ENCODE results near the gene CDH4. TPM values are rescaled to one million over a fixed set of nuclear protein-coding genes. Genes with fewer than 3 reads are reported as not detected.

Gene CDH4
- total and polyA plus RNA-seq, 2 of the 8 experiments (the other 6 are each of a cell fraction or from before 2014, with no cell fraction given): 4.3 to 7.9 TPM

GRCh38 chr20:61682114-61682995 lies 430.3 kb downstream of the CDH4 start:
- WGBS, 2 experiments (ENCODE audit: extremely low coverage in 1 of 2, insufficient coverage in 1 of 2, insufficient read length in 1 of 2, insufficient replicate concordance in 2 of 2, low coverage in 1 of 2, low lambda C conversion rate in 2 of 2, missing lambda C conversion rate in 1 of 2): 79% methylated on average over 4 of the region's 5 CpGs; no CpG with 5 or more reads in 1 of the 2 experiments
- TF ChIP-seq EGR1 (IDR thresholded peaks at IDR 0.05; ENCODE audit: borderline replicate concordance, low read depth, low read length) (no peak), CBX5 (IDR thresholded peaks at IDR 0.05; ENCODE audit: low read depth, low read length) (no peak), CHD2 (IDR thresholded peaks at IDR 0.05; ENCODE audit: low read length) (no peak), RNF2 (IDR thresholded peaks at IDR 0.05; ENCODE audit: borderline replicate concordance, low read depth, low read length, missing control alignments, poor library complexity, severe bottlenecking) (no peak)

More at GRCh38 chr20:61682114-61682995, 430.3 kb downstream of the CDH4 start:
- H3K36me3 ChIP-seq (ENCODE audit: control insufficient read depth in 2 of 4, insufficient read depth in 4 of 4, low read length in 3 of 4): no peaks in the 10 kb centered on the region
- no peak overlapping the region for H3K4me2 ChIP-seq (ENCODE audit: insufficient read depth in 1 of 2, low read depth in 2 of 2, low read length in 2 of 2)
- H3K79me1 ChIP-seq (ENCODE audit: low read depth, low read length): no peaks in the 10 kb centered on the region
- no peak for FAIRE-seq
- no peak overlapping the region for H3K23ac ChIP-seq (ENCODE audit: insufficient read length)
- no peaks in the 10 kb centered on the region for H3K79me2 ChIP-seq (ENCODE audit: control insufficient read depth in 1 of 2, insufficient read depth in 2 of 2, low read length in 2 of 2)
- no peak overlapping the region for H2BK5ac ChIP-seq (ENCODE audit: low read depth, low read length)
- H3K4me1 ChIP-seq (replicated peaks in 1 of 4; ENCODE audit: control insufficient read depth in 3 of 4, insufficient read depth in 4 of 4, low read length in 3 of 4): 0 out of 7 replicates have a peak, but pooled peaks cover 0 to 3% (median 0%) of the 10 kb centered on the region in 4 experiments
- H3K27me3 ChIP-seq (replicated peaks in 1 of 4; ENCODE audit: control insufficient read depth in 3 of 4, extremely low read depth in 1 of 4, insufficient read depth in 3 of 4, low read length in 3 of 4): peaks cover 0 to 7% (median under 1%) of the 10 kb centered on the region in 4 experiments; a peak in 5 of 7 replicates
- H2BK12ac ChIP-seq (ENCODE audit: low read depth, low read length): no peak overlapping the region
- ChIA-PET CTCF (ENCODE audit: partially characterized antibody) (interaction anchor here (1.1 to 1.5 kb wide), 3 partner anchors 11 to 185 kb away, joined by 3 read pairs; no protein-coding TSS in a partner anchor), POLR2A (ENCODE audit: partially characterized antibody) (no interaction called here)
- H2AK5ac ChIP-seq (ENCODE audit: low read depth, low read length): no peak overlapping the region
- H3K4ac ChIP-seq (replicated peaks; ENCODE audit: insufficient read length, low read depth, low read length): no peak overlapping the region
- no peak overlapping the region; the same call in 1 of the 2 replicates for H3K27ac ChIP-seq (ENCODE audit: low read depth, low read length)
- no peak for DNase-seq (ENCODE audit: low read depth in 1 of 2, low spot score in 2 of 2)
- H4K91ac ChIP-seq (replicated peaks; ENCODE audit: insufficient read length, low read length): no peak overlapping the region
- no peak overlapping the region for H3K14ac ChIP-seq (ENCODE audit: insufficient read length)
- no peaks in the 10 kb centered on the region for H3K9me3 ChIP-seq (ENCODE audit: insufficient read depth in 2 of 2, low read depth in 1 of 2, low read length in 1 of 2)
- H3K56ac ChIP-seq (replicated peaks; ENCODE audit: insufficient read length, low read depth, low read length): no peak overlapping the region
- H3K18ac ChIP-seq (ENCODE audit: extremely low read depth, low read length): no peak overlapping the region
- peaks cover 0 to 11% of the 10 kb centered on the region in 2 experiments for H4K20me1 ChIP-seq (replicated peaks in 1 of 2; ENCODE audit: control insufficient read depth in 1 of 2, insufficient read depth in 2 of 2, low read length in 2 of 2)
- H2BK15ac ChIP-seq (ENCODE audit: low read length): no peak overlapping the region
- no peak overlapping the region for H4K5ac ChIP-seq (ENCODE audit: insufficient read length, low read depth, low read length)
- no peak overlapping the region for H2BK20ac ChIP-seq (ENCODE audit: low read length)
- H3K4me3 ChIP-seq (ENCODE audit: extremely low read depth in 1 of 4, insufficient read depth in 2 of 4, low read depth in 3 of 4, low read length in 4 of 4): no peak overlapping the region
- no peak overlapping the region for H2AFZ ChIP-seq (ENCODE audit: low read length)
- peaks cover 10% of the 10 kb centered on the region for H3K23me2 ChIP-seq (ENCODE audit: low read depth, low read length)
- no peak overlapping the region for H4K8ac ChIP-seq (ENCODE audit: extremely low read depth, insufficient read depth, low read length)
- no peak overlapping the region for H3K9ac ChIP-seq (replicated peaks in 1 of 4; ENCODE audit: extremely low read depth in 1 of 4, low read depth in 3 of 4, low read length in 3 of 4)
- H2BK120ac ChIP-seq (replicated peaks; ENCODE audit: low read depth, low read length): no peak overlapping the region

Data from H1 (cell line).